Femur (tissue), 1 donor: ENCODE measurements around the gene NVL.

Experiments used
- DNase-seq: peaks from one replicate; pipeline ENCODE4 v3.0.0-alpha.2; 2017

Gene NVL

DNA sequence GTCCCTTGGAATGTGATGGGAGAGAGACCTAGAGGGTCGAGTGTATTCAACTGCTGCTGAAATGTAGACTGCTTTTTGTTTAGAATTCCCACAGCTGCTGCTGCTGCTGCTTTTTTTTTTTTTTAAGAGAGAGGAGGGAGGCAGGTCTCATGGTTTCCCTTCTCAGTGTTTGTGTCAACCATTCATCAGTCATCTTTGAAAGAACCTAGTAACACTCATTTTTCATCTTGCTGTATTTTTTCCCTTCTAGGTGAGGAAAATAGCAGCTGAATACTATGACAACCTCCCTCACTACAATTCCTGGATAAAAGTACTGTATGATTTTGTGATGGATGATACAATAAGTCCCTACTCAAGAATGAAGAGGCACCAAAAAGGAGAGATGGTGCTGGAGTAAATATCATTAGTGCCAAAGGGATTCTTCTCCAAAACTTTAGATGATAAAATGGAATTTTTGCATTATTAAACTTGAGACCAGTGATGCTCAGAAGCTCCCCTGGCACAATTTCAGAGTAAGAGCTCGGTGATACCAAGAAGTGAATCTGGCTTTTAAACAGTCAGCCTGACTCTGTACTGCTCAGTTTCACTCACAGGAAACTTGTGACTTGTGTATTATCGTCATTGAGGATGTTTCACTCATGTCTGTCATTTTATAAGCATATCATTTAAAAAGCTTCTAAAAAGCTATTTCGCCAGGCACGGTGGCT, 137.7 kb downstream of the NVL start:
- DNase-seq, result no peak

DNA sequence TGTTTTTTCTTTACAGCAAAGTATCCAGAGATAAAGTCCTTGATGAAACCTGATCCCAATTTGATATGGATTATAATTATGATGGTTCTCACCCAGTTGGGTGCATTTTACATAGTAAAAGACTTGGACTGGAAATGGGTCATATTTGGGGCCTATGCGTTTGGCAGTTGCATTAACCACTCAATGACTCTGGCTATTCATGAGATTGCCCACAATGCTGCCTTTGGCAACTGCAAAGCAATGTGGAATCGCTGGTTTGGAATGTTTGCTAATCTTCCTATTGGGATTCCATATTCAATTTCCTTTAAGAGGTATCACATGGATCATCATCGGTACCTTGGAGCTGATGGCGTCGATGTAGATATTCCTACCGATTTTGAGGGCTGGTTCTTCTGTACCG, 140.4 kb downstream of the NVL start:
- DNase-seq, result no peak

DNA sequence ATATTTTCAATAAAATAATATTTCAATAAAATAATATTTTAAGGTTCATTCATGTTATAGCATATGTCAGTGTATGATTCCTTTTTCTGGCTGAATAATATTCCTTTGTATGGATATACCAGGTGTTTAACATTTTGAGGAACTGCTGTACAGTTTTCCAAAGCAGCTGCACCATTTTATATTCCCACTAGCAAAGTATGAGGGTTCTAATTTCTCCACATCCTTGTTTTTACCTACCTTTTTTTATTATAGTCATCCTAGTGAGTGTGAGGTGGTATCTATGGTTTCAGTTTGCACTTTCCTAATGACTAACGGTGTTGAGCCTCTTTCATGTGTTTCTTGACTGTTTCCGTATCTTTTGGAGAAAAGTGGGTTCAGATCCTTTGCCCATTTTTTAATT, 141.7 kb downstream of the NVL start:
- DNase-seq, result no peak

DNA sequence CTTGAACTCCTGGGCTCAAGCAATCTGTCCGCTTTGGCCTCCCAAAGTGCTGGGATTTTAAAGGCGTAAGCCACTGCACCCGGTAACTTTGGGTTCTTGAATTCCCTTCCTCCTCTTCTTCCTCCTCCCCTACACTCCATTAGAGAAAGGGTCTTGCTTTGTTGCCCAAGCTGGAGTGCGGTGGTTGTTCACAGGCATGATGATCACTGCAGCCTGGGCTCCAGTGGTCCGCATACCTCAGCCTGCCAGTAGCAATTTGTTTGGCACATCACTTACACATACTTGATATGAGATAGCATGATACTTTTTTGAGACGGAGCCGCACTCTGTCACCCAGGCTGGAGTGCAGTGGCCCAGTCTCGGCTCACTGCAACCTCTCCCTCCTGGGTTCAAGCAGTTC, 144.8 kb downstream of the NVL start:
- no peak for DNase-seq

DNA sequence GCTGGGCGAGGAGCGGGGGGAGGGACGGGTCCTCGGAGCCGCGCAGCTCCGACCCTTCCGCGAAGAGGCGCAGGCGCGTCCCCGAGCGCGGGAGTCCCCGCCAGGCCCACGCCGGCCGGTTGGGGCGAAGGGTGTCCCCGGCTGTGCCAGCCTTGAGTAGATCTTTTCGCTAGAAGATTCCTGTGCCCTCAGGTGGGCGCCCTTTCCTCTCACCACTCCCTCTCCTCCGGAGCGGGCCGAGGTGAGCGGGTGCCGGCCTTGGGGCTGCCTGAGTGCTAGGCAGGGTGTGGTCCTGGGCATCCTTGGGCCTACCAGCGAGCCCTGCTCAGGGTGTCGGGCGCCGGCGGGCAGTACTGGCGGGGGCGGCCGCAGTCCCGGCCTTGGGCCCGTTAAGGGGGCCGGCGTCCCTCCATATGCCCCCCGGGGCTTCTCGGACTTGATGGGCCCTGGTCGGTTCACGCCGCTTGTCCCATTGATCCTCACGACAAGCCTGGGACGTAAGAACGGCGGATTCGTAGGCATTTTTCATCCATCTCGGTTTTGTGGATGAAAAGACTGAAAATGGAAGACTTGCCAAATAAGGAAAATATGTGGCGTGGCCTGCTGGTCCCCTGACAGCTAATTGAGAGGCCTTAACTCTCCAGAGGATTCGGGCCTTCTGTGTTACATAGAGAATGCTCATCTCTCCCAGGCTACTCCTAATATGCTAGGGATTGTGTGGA, 146.2 kb downstream of the NVL start:
- peak; percentile 73 for DNase-seq

DNA sequence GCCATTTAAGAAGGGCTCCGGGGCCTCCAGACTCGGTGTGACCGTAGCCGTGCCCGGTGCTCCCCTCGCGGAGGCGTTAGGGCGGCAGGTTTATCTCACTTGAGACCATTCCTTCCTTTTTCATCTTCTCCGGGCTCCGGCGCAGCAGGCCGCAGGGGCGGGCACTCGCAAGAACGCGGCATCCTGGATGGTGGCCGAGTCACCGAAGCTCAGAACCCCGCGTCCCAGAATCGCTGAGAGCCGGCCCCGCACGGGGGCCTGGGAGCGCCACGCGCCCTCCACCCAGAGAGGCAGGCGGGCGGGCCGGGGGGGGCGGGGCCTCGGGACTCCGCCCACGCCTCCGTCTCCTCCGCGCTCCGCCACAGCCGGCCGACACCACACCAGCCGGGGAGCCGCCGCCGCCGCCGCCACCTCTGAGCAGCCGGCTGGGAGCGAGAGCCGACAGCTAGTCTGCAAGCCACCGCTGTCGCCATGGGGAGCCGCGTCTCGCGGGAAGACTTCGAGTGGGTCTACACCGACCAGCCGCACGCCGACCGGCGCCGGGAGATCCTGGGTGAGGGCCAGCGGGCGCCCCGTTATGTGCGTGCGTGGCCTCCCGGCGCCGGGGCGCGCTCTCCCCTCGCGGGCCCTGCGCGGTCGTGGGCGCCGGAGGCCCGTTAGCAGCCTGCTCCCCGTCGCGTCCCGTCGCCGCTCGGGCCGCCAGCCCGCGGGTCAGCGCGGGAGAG, 146.9 kb downstream of the NVL start, which contains the start of gene DEGS1:
DEGS1 (plus strand) TSS at position 375 of the 725 bp plus-strand sequence; CDS start at position 472, 97 bp downstream.
- peak; percentile 89 for DNase-seq

DNA sequence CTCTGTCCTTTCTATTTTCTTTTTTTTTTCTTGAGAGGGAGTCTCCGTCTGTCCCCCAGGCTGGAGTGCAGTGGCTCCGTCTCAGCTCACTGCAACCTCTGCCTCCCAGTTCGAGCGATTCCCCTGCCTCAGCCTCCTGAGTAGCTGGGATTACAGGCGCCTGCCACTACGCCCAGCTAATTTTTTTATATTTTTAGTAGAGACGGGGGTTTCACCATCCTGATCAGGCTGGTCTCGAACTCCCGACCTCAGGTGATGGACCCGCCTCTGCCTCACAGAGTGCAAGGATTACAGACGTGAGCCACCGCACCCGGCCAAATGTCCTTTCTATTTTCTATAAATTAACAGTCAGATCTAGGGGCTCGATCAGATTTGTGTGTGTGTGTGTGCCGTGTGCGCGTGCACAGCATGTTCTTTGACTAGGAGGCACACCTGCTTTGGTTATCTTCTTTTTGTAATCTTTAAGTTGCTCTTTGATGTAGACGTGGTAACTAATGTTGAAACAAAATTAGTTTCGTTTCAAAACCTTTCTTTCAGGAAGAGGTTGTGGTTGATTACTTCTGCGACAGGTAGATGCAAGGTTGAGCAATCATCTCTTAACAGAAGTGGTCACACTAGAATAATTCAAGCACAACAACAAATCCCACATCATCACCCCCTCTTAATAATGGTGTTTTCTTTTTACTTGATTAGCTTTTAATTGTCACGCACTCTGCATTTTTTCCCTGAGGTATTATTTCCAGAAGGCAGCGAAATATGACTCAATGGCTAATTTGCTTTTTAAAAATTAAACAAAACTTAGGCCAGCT, 147.7 kb downstream of the NVL start:
- DNase-seq, result no peak

DNA sequence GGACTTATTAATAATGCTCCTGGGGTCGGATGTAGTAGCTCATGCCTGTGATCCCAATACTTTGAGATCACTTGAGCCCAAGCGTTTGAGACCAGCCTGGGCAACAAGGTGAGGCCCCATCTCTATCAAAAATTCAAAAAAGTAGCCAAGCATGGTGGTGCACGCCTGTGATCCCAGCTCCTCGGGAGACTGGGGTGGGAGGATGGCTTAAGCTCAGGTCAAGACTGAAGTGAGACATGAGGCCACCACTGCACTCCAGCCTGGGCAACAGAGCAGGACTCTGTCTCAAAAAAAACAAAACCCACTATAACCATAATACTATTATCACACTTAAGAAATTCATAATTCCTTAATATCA, 148.5 kb downstream of the NVL start:
- no peak for DNase-seq

DNA sequence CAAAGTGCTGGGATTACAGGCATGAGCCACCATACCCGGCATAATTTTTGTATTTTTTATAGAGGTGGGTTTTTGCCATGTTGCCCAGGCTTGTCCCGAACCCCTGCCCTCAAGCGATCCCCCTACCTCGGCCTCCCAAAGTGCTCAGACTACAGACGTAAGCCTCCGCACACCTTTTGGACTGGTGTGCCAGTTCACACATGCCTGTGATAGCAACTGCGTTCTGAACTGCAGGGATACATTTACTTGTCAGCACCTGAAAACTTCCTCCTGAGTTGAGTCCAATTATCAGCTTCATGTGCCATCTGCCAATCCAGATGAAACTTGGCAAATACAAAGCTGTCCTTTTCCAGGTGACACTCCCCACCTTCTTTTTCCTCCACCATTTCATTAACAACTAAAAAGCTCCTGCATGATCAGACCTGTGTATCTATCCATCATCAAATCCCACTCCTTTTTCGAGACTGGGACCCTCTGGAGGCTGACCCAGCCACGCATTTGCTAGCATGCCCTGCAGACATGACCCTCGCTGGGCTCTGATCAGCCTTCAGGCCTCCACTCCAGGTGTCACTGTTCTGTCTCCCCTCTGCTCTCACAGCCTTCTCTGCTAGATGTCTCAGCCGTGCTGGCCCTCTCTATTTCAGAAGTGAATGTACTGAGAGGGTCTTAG, 149.1 kb downstream of the NVL start:
- no peak for DNase-seq

DNA sequence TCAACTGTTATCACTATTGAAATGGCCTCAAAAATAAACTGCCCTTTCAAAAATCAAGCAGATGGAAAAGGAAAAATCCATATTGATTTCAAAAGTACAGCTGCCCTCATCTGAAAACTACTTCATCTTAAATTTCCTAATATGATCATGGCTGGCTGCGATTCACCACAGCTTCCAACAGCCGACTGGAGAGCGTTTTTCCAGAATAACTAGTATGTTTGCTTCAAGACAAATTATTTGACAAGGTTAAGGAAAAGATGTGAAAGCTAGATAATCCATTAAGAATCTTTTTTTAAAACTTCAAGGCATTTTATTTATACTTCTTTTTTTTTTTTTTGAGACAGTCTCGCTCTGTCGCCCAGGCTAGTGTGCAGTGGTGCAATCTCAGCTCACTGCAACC, 151.1 kb downstream of the NVL start:
- no peak for DNase-seq

DNA sequence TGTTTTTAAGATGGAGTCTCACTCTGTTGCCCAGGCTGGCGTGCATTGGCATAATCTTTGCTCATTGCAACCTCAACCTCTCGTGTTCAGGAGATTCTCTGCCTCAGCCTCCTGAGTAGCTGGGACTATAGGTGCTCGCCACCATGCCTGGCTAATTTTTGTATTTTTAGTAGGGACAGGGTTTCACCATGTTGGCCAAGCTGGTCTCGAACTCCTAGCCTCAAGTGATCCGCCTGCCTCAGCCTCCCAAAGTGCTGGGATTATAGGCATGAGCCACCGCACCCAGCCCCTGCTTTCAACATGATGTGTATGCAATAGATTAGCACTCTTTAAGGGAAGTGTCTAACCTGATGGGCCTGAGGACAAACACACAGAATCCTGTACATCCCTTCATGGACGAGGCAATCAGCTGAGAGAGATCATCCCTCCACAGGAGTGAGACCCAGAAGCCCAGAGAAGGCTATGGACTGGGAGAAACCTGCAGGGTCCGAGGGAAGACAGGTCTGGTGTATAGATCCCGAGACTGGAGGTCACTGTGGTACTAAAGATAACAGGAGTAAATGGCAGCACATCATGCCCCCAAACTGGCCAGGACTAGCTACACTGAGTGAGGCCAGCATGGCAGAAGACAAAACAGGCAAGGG, 152.5 kb downstream of the NVL start:
- DNase-seq, result no peak
